RWPE1 (cell line): ENCODE results near the gene POLR2H.

Experiments used
- CTCF ChIA-PET: fragments of 350-600 bp; sonication (Branson Sonifier 250); formaldehyde crosslinking; extraction: SDS; loops from one replicate; lab custom pipeline; 2021; lab: Yijun Ruan, JAX
- POLR2A ChIA-PET: fragments of 400-600 bp; formaldehyde crosslinking; extraction: SDS; loops from one replicate; lab custom pipeline; 2020; ENCODE audit warnings: antibody characterized with exemption; ENCODE audit not compliant: low non-redundant PET; lab: Yijun Ruan, JAX
- DNase-seq: peaks from one replicate; pipeline ENCODE4 v3.0.0; 2012; ENCODE audit warnings: low spot score
- H3K27ac ChIP-seq: fragments of 450-650 bp; 2 replicates; pipeline ENCODE4 v1.5.1; 2017
- CTCF ChIP-seq: fragments of 450-650 bp; conservative IDR thresholded peaks from 2 replicates; pipeline ENCODE4 v1.5.1; 2017; ENCODE audit warnings: low read depth, mild to moderate bottlenecking

Gene POLR2H

GRCh38 chr3:184381261-184382224 is 20.0 kb downstream of the POLR2H start:
- POLR2A ChIA-PET = no interaction called here
- TF ChIP-seq CTCF = no peak
- no peak for DNase-seq
- no peak overlapping the region for H3K27ac ChIP-seq
- CTCF ChIA-PET = interaction anchor here (0.6 to 2.3 kb wide), 3 partner anchors 10 to 132 kb away, joined by 4 to 8 read pairs (median 7); no protein-coding TSS in a partner anchor

GRCh38 chr3:184382326-184383032 is 21.0 kb downstream of the POLR2H start:
- H3K27ac ChIP-seq = no peak overlapping the region
- TF ChIP-seq CTCF = no peak
- DNase-seq = no peak
- CTCF ChIA-PET = no interaction called here
- POLR2A ChIA-PET = no interaction called here

- no peak overlapping the region for H3K27ac ChIP-seq
- no peak for TF ChIP-seq CTCF
- ChIA-PET POLR2A (no interaction called here), CTCF (no interaction called here)
- DNase-seq = no peak
These were observed 21.7 kb downstream of the POLR2H start for GRCh38 chr3:184383033-184383740.

GRCh38 chr3:184384342-184384741 is 22.8 kb downstream of the POLR2H start:
- ChIA-PET POLR2A (no interaction called here), CTCF (interaction anchor here (0.9 to 1.4 kb wide), 2 partner anchors 129 to 157 kb away, joined by 3 to 4 read pairs; no protein-coding TSS in a partner anchor)
- no peak overlapping the region for H3K27ac ChIP-seq
- no peak for TF ChIP-seq CTCF
- no peak for DNase-seq

- no peak for DNase-seq
- no peak overlapping the region for H3K27ac ChIP-seq
- ChIA-PET POLR2A (no interaction called here), CTCF (interaction anchor here (0.6 to 1.4 kb wide), 3 partner anchors 47 to 157 kb away, joined by 3 to 4 read pairs (median 4); no protein-coding TSS in a partner anchor)
- no peak for TF ChIP-seq CTCF
These were observed 23.4 kb downstream of the POLR2H start for GRCh38 chr3:184384856-184385422.
